OCI-LY7 (cell line): ENCODE measurements around the gene RPS16. TPM values are rescaled to one million over a fixed set of nuclear protein-coding genes. Genes with fewer than 3 reads are reported as not detected.
A peak's percentile ranks its signal among the peaks of the same experiment; 100 is the strongest.

Source experiments
- BruUV-seq: library from RNA; stranded (reverse); fragments of 400-500 nt; replicated peaks from 2 replicates; lab custom pipeline; 2021; lab: Mats Ljungman, UMichigan
- CTCF ChIA-PET: fragments of 300-600 bp; sonication (Branson Sonifier 250); formaldehyde crosslinking; loops from one replicate; lab custom pipeline; 2022; ENCODE audit warnings: antibody characterized with exemption; ENCODE audit not compliant: unreplicated experiment; lab: Charles Lee
- POLR2A ChIA-PET: fragments of 300-600 bp; sonication (Branson Sonifier 250); formaldehyde crosslinking; loops from one replicate; lab custom pipeline; 2022; ENCODE audit warnings: antibody characterized with exemption; lab: Charles Lee
- DNase-seq: peaks from one replicate; pipeline ENCODE4 v3.0.0-alpha.2; 2015; ENCODE audit warnings: low spot score
- H2AFZ ChIP-seq: fragments of 200-600 bp; sonication (generic), shearing (Covaris generic); 2 replicates; pipeline ENCODE4 v1.6.1; 2014; ENCODE audit warnings: mild to moderate bottlenecking, antibody characterized with exemption, low read length, moderate library complexity
- H3K27ac ChIP-seq: fragments of 200-600 bp; sonication (generic); 2 replicates; pipeline ENCODE4 v1.5.1; 2014; ENCODE audit warnings: mixed run types, low read depth, mild to moderate bottlenecking, moderate library complexity, low read length, inconsistent platforms; ENCODE audit not compliant: poor library complexity, severe bottlenecking
- H3K36me3 ChIP-seq: fragments of 200-600 bp; sonication (generic); 2 replicates; pipeline ENCODE4 v1.6.1; 2014; ENCODE audit warnings: mild to moderate bottlenecking, antibody characterized with exemption, low read length, moderate library complexity, mixed read lengths; ENCODE audit not compliant: insufficient read depth
- H3K4me1 ChIP-seq: fragments of 200-600 bp; sonication (generic); 2 replicates; pipeline ENCODE4 v1.5.1; 2014; ENCODE audit warnings: mild to moderate bottlenecking, low read length; ENCODE audit not compliant: insufficient read depth, poor library complexity, severe bottlenecking
- H3K4me2 ChIP-seq: fragments of 200-600 bp; sonication (generic); 2 replicates; pipeline ENCODE4 v1.6.1; 2014; ENCODE audit warnings: mild to moderate bottlenecking, low read length
- H3K4me3 ChIP-seq: fragments of 200-600 bp; sonication (generic); 2 replicates; pipeline ENCODE4 v1.5.1; 2014; ENCODE audit warnings: mild to moderate bottlenecking, low read depth, low read length; ENCODE audit not compliant: poor library complexity, severe bottlenecking
- H3K79me2 ChIP-seq: fragments of 200-600 bp; sonication (generic); 2 replicates; pipeline ENCODE4 v1.6.1; 2016; ENCODE audit warnings: low read depth, mild to moderate bottlenecking, low read length, moderate library complexity, mixed read lengths; ENCODE audit not compliant: insufficient read depth
- H3K9me2 ChIP-seq: fragments of 200-600 bp; sonication (generic); 2 replicates; pipeline ENCODE4 v1.6.1; 2016; ENCODE audit warnings: mild to moderate bottlenecking, low read length, mixed read lengths; ENCODE audit not compliant: insufficient read depth
- H3K9me3 ChIP-seq: fragments of 200-600 bp; sonication (generic); 2 replicates; pipeline ENCODE4 v1.6.1; 2014; ENCODE audit warnings: mild to moderate bottlenecking, mixed run types, low read length, mixed read lengths
- H4K20me1 ChIP-seq: fragments of 200-600 bp; sonication (generic); 2 replicates; pipeline ENCODE4 v1.6.1; 2014; ENCODE audit warnings: mild to moderate bottlenecking, antibody characterized with exemption, low read length, moderate library complexity, mixed read lengths; ENCODE audit not compliant: insufficient read depth
- CTCF ChIP-seq: fragments of 200-600 bp; sonication (generic); conservative IDR thresholded peaks from 2 replicates; pipeline ENCODE4 v1.5.1; 2014; ENCODE audit warnings: mild to moderate bottlenecking, antibody characterized with exemption, low read length, moderate library complexity, mixed read lengths
- EZH2phosphoT487 ChIP-seq: fragments of 200-600 bp; sonication (generic); IDR thresholded peaks from 2 replicates; pipeline ENCODE4 v1.6.1; 2018; ENCODE audit warnings: low read depth, borderline replicate concordance, mild to moderate bottlenecking, mixed run types, antibody characterized with exemption, low read length, moderate library complexity, mixed read lengths
- intact Hi-C: fragments of 100-400 bp; cut with micrococcal nuclease; formaldehyde crosslinking; loops from one replicate; pipeline ENCODE4 v1.10.0; 2022; ENCODE audit not compliant: unreplicated experiment
- total RNA-seq, 2 experiments: library from RNA; depleted of rRNA in 1 of 2; stranded (reverse); fragments of >200 nt in 1 of 2; shearing (Covaris generic) in 1 of 2; gene quantifications; 2 replicates each; pipeline ENCODE4 v1.2.3, GENCODE V29; 2014 to 2022

Gene RPS16
- total RNA-seq, 2 experiments from 2014 or later, result 634 to 3,661 TPM

DNA sequence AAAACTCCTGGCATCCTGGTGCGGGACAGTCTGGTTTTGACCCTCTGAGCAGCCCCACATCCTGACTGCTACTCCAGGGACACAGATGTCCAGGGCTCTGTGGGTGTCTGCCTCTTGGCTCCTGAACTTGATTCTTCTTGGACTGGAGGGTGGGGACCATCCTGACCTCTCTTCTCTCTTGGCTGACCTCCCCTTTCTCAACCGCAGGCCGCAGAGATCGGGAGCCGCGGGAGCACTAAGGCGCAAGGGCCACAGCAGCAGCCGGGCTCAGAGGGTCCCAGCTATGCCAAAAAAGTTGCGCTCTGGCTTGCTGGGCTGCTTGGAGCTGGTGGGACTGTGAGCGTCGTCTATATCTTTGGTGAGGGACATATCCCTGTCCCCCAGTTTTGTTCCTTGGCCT is 45.9 kb upstream of the RPS16 start:
- intact Hi-C loops, result no loop called here

GRCh38 chr19:39481229-39481545 is 45.4 kb upstream of the RPS16 start:
- ChIA-PET POLR2A (interaction anchor here (0.6 to 1.2 kb wide), 3 partner anchors 34 to 1782 kb away, joined by 3 to 9 read pairs (median 4); no protein-coding TSS in a partner anchor), CTCF (interaction anchor here (0.5 to 1.0 kb wide), 4 partner anchors 18 to 80 kb away, joined by 3 to 15 read pairs (median 8); partner anchors contain the start of gene DLL3)
- no peaks in the 10 kb centered on the region for H3K9me3 ChIP-seq
- peak overlapping the region; percentile 42 for H3K27ac ChIP-seq
- H4K20me1 ChIP-seq, result no peaks in the 10 kb centered on the region
- no peaks in the 10 kb centered on the region for H3K9me2 ChIP-seq
- H3K79me2 ChIP-seq, result peaks cover 21% of the 10 kb centered on the region
- DNase-seq, result peak; percentile 24
- peaks cover 17% of the 10 kb centered on the region for H3K4me1 ChIP-seq
- peak overlapping the region; percentile 91 for H3K4me3 ChIP-seq
- peak overlapping the region; percentile 98 for H3K4me2 ChIP-seq
- peaks cover 47% of the 10 kb centered on the region for H3K36me3 ChIP-seq
- intact Hi-C loops, result no loop called here
- no peak overlapping the region for H2AFZ ChIP-seq
- TSS peak; percentile 54 for BruUV-seq
- TF ChIP-seq EZH2phosphoT487, result no peak

More for the DNA sequence above, 45.9 kb upstream of the RPS16 start:
- Histone ChIP-seq H3K9me3 (no peaks in the 10 kb centered on the region), H3K36me3 (peaks cover 47% of the 10 kb centered on the region), H3K4me1 (peaks cover 17% of the 10 kb centered on the region), H3K4me3 (peak overlapping the region; percentile 91), H3K27ac (peak overlapping the region; percentile 42), H2AFZ (no peak overlapping the region), H3K4me2 (peak overlapping the region; percentile 98), H3K79me2 (peaks cover 21% of the 10 kb centered on the region), H4K20me1 (no peaks in the 10 kb centered on the region), H3K9me2 (no peaks in the 10 kb centered on the region)
- ChIA-PET POLR2A (interaction anchor here (0.5 kb wide), 1 partner anchor 37 kb away, joined by 4 read pairs; no protein-coding TSS in a partner anchor), CTCF (interaction anchor here (0.7 kb wide), 1 partner anchor 19 kb away, joined by 3 read pairs; no protein-coding TSS in a partner anchor)
- TF ChIP-seq EZH2phosphoT487 (no peak), CTCF (no peak)
- BruUV-seq, result no TSS peak
- no peak for DNase-seq

DNA sequence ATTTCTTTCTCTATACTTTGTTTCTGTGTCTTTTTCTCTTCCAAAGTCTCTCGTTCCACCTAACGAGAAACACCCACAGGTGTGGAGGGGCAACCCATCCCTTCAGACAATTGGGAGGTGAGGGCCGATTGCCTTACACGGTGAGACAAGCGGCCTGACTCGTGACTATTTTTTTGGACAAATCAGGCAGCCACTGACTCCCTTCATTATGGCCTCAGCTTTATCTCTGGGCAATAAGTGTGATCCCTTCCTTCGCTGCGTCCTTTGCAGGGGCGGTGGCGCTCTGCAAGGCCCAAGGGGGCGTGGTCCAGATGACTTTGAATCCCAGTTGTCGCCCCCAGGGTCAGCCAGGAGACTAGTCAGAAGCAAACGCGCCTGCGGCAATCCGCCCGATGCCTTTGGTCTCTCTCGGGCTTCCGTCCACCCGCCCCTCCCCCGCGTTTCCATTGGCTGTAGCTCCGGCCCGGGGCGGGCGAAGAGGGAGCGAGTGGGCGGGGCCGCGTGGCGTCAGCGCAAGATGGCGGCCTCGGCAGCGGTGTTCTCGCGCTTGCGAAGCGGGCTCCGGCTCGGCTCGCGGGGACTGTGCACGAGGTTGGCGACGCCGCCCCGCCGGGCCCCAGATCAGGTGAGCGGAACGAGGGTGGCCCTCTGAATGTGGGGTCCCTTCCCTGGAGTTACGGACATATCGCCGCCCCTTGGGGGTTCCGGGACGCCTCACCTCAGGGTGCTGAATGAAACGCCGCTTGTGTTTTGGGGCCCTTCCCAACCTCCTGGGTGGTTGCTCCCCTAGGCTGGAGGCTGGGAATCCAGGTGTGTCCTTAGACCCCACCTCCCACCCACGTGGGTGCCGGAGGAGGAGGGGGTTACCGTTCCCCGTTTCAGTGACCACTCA is 44.8 kb upstream of the RPS16 start, which contains the start of gene TIMM50:
TSS of gene TIMM50 (plus strand) at position 502 of the 892 bp plus-strand sequence. CDS start at position 518, 16 bp downstream.
- H2AFZ ChIP-seq, result peak within 1 kb of the TSS; percentile 70; the same call in 1 of the 2 replicates
- H4K20me1 ChIP-seq, result no peaks in the 10 kb centered on the region
- no peaks in the 10 kb centered on the region for H3K9me3 ChIP-seq
- H3K4me2 ChIP-seq, result peak within 1 kb of the TSS; percentile 98
- H3K27ac ChIP-seq, result peak within 1 kb of the TSS; percentile 57
- no peak for TF ChIP-seq CTCF
- TF ChIP-seq EZH2phosphoT487, result no peak
- H3K4me1 ChIP-seq, result peaks cover 17% of the 10 kb centered on the region
- ChIA-PET CTCF (interaction anchor here (0.5 to 1.0 kb wide), 4 partner anchors 18 to 79 kb away, joined by 3 to 15 read pairs (median 8); partner anchors contain the start of gene DLL3), POLR2A (interaction anchor here (0.6 to 1.2 kb wide), 3 partner anchors 33 to 1783 kb away, joined by 3 to 9 read pairs (median 4); no protein-coding TSS in a partner anchor)
- H3K79me2 ChIP-seq, result peaks cover 21% of the 10 kb centered on the region
- peaks cover 47% of the 10 kb centered on the region for H3K36me3 ChIP-seq
- peak within 1 kb of the TSS; percentile 91 for H3K4me3 ChIP-seq
- no peaks in the 10 kb centered on the region for H3K9me2 ChIP-seq
- TSS peak; percentile 67 for BruUV-seq
- intact Hi-C loops, result loop anchor here (1.0 kb wide), 1 partner anchor 35 kb away; the partner anchor contains the start of gene SUPT5H
- peak; percentile 98 for DNase-seq
